Measurements from ENCODE around the gene ORAI1. TPM values are rescaled to one million over a fixed set of nuclear protein-coding genes. Genes with fewer than 3 reads are reported as not detected.

Gene ORAI1
- total RNA-seq, 1 donor from 2014 or later: 86.3 TPM

DNA sequence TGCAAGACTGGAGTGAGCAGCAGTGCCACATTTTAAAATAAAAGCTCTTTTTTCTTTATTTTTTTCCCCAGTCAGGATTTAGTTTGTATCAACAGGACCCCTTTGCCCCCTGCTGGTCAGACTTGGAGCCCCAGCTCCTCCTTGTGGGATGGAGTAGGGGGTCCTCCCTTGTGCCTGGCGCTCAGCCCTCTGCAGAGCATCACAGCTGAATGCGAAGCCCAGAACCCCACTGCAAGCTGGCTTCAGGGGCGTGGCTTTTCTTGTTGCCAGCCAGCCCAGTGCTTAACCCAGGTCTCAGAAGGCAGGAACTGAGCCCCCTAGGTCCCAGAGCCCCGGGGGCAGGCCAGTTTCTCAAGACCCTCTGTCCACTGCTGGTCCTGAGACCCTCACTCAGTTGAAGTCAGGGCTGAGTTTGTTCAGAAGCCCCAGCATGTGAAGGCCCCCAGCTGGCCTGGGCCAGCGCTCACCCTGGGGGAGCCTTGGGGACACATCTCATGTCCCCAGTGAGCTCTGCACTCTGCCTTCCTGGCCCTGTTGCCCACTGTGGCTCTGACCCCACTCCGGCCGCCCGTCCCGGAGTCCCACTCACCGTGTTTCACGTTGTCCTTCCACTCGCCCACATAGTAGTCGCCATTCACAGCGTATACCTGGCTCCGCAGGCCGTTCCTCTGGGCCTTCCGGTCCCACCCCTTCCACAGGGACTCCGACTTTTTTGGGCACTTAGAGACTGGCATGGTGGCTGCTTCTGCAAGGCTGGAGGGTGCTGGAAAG, 42.6 kb downstream of the ORAI1 start:
- no peaks in the 10 kb centered on the region for H3K9me3 Mint-ChIP-seq
- peaks cover 23% of the 10 kb centered on the region for H3K36me3 Mint-ChIP-seq (ENCODE audit: low read depth)
- ATAC-seq (ENCODE audit: low read depth): no peak
- intact Hi-C loops (cut with micrococcal nuclease): loop anchor here (1.0 kb wide), 2 partner anchors 43 to 117 kb away; partner anchors contain the start of gene ORAI1
- ChIA-PET CTCF (interaction anchor here (0.6 to 8.2 kb wide), 23 partner anchors 12 to 1406 kb away, joined by 3 to 158 read pairs (median 4); partner anchors contain the start of gene ORAI1), POLR2A (interaction anchor here (0.6 to 2.5 kb wide), 9 partner anchors 11 to 268 kb away, joined by 3 to 50 read pairs (median 7); partner anchors contain the start of gene ORAI1)
- H3K4me1 Mint-ChIP-seq: peaks cover 49% of the 10 kb centered on the region
- peak overlapping the region; percentile 14 for H3K27ac Mint-ChIP-seq
- H3K4me3 Mint-ChIP-seq: no peak overlapping the region
- DNase-seq: peak; percentile 38
- H3K27me3 Mint-ChIP-seq: no peaks in the 10 kb centered on the region
- TF ChIP-seq, protein P1, sequence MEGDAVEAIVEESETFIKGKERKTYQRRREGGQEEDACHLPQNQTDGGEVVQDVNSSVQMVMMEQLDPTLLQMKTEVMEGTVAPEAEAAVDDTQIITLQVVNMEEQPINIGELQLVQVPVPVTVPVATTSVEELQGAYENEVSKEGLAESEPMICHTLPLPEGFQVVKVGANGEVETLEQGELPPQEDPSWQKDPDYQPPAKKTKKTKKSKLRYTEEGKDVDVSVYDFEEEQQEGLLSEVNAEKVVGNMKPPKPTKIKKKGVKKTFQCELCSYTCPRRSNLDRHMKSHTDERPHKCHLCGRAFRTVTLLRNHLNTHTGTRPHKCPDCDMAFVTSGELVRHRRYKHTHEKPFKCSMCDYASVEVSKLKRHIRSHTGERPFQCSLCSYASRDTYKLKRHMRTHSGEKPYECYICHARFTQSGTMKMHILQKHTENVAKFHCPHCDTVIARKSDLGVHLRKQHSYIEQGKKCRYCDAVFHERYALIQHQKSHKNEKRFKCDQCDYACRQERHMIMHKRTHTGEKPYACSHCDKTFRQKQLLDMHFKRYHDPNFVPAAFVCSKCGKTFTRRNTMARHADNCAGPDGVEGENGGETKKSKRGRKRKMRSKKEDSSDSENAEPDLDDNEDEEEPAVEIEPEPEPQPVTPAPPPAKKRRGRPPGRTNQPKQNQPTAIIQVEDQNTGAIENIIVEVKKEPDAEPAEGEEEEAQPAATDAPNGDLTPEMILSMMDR (IDR thresholded peaks at IDR 0.05): no peak

DNA sequence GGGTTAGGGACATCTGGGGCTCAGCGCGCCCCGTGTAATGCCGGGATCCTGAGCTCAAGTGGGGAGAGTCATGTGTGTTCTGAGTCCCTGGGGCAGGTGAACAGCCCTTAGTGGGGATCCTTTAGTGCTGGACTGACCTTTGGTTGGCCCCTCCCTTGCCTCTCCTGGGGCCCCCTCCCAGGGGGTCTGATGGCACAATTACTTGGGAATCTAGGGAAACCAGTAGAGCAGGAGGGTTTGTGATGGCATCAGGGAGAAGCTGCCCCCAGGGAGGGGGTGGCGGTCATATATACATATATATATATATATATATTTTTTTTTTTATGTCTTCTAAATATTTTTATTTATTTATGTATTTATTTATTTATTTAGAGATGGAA, 43.2 kb downstream of the ORAI1 start, which contains the start of gene MORN3:
MORN3 (minus strand) TSS at position 134 of the 380 bp plus-strand sequence. CDS start 171 bp downstream, outside the sequence.
- no peaks in the 10 kb centered on the region for H3K9me3 Mint-ChIP-seq
- POLR2A ChIA-PET: interaction anchor here (1.4 to 2.5 kb wide), 4 partner anchors 32 to 116 kb away, joined by 5 to 50 read pairs (median 14); partner anchors contain the start of gene ORAI1
- TF ChIP-seq, protein P1 (IDR thresholded peaks at IDR 0.05): no peak
- H3K27ac Mint-ChIP-seq: peak within 1 kb of the TSS; percentile 14
- H3K27me3 Mint-ChIP-seq: no peaks in the 10 kb centered on the region
- H3K4me3 Mint-ChIP-seq: no peak within 1 kb of the TSS
- DNase-seq (no peak), ATAC-seq (ENCODE audit: low read depth) (no peak)
- peaks cover 19% of the 10 kb centered on the region for H3K36me3 Mint-ChIP-seq (ENCODE audit: low read depth)
- CTCF ChIA-PET: interaction anchor here (1.0 to 8.2 kb wide), 8 partner anchors 34 to 191 kb away, joined by 3 to 158 read pairs (median 6); partner anchors contain the start of gene ORAI1
- H3K4me1 Mint-ChIP-seq: peaks cover 43% of the 10 kb centered on the region
- intact Hi-C loops (cut with micrococcal nuclease): no loop called here

DNA sequence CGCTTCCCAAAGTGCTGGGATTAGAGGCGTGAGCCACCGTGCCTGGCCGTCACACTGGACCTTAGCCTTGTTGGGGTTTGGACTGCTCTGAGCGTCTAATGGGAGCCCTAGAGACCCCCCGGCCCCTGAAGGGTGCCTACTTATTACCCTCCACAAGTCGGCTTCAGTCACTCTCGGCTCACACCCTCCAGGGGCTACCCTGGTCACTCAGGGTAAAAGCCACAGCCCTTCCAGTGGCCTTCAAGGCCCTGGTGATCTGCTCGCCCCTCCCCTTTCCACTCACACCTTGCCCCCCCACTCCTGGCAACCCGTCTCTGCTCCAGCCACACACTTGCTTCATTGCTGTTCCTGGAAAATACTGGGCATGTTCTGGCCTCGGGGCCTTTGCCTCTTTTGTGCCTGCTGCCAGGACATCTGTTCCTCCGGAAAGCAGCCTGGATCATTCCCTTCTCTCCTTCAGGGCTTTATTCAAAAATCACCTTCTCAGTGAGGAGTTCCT, 46.7 kb downstream of the ORAI1 start:
- peaks cover 24% of the 10 kb centered on the region for H3K4me1 Mint-ChIP-seq
- H3K9me3 Mint-ChIP-seq: no peaks in the 10 kb centered on the region
- intact Hi-C loops (cut with micrococcal nuclease): loop anchor here (2.0 kb wide), 1 partner anchor 14 kb away; no protein-coding TSS in a partner anchor
- DNase-seq (no peak), ATAC-seq (ENCODE audit: low read depth) (no peak)
- TF ChIP-seq, protein P1 (IDR thresholded peaks at IDR 0.05): no peak
- no peaks in the 10 kb centered on the region for H3K27me3 Mint-ChIP-seq
- peak overlapping the region; percentile 68 for H3K27ac Mint-ChIP-seq
- POLR2A ChIA-PET: interaction anchor here (0.7 to 2.4 kb wide), 8 partner anchors 9 to 137 kb away, joined by 3 to 16 read pairs (median 6); partner anchors contain the start of gene ORAI1
- H3K36me3 Mint-ChIP-seq (ENCODE audit: low read depth): peaks cover 3% of the 10 kb centered on the region
- H3K4me3 Mint-ChIP-seq: peak overlapping the region; percentile 83
- CTCF ChIA-PET: interaction anchor here (8.2 kb wide), 1 partner anchor 121 kb away, joined by 158 read pairs; no protein-coding TSS in a partner anchor

DNA sequence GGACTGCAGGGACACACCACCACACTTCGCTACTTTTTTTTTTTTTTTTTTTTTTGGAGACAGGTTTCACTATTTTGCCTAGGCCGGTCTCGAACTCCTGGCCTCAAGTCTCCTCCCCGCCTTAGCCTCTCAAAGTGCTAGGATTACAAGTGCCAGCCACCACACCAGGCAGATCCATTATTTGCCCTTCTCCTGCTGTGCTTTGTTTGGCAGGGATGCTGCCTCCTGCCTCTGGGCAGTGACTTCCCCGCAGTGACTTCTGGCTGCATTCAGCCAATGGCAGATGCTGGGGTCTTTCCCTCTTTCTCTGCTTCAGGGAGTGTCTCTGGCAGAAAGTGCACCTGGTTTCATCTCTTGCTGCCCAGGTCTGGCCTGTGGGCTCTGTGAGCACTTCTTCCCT, 49.9 kb downstream of the ORAI1 start:
- Mint-ChIP-seq H3K27me3 (no peaks in the 10 kb centered on the region), H3K4me1 (peaks cover 21% of the 10 kb centered on the region), H3K36me3 (ENCODE audit: low read depth) (no peaks in the 10 kb centered on the region), H3K4me3 (no peak overlapping the region), H3K9me3 (no peaks in the 10 kb centered on the region), H3K27ac (no peak overlapping the region)
- intact Hi-C loops (cut with micrococcal nuclease): no loop called here
- TF ChIP-seq, protein P1 (IDR thresholded peaks at IDR 0.05): no peak
- POLR2A ChIA-PET: no interaction called here
- ATAC-seq (ENCODE audit: low read depth) (no peak), DNase-seq (no peak)
- CTCF ChIA-PET: no interaction called here

DNA sequence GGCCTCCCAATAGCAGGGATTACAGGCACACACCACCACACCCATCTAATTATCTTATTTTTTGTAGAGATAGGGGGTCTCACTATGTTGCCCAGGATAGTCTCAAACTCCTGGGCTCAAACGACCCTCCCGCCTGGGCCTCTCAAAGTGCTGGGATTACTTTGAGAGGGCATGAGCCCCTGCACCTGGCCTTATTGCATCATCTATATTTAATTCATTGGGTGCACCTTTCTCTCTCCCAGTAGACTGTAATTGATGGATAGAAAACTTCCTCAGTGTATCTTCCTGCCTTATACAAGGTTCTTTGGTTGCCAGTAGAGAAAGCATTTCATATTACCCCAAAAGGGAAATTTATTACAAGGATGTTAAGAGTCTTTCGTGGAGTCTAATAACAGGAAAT, 52.0 kb downstream of the ORAI1 start:
- Mint-ChIP-seq H3K36me3 (ENCODE audit: low read depth) (no peaks in the 10 kb centered on the region), H3K27me3 (no peaks in the 10 kb centered on the region), H3K9me3 (no peaks in the 10 kb centered on the region), H3K27ac (no peak overlapping the region), H3K4me1 (peaks cover 4% of the 10 kb centered on the region), H3K4me3 (no peak overlapping the region)
- POLR2A ChIA-PET: no interaction called here
- TF ChIP-seq, protein P1 (IDR thresholded peaks at IDR 0.05): no peak
- ATAC-seq (ENCODE audit: low read depth) (no peak), DNase-seq (no peak)
- intact Hi-C loops (cut with micrococcal nuclease): no loop called here
- CTCF ChIA-PET: interaction anchor here (1.1 kb wide), 1 partner anchor 125 kb away, joined by 6 read pairs; no protein-coding TSS in a partner anchor
